ENCODE data around the gene RPTN. TPM values are rescaled to one million over a fixed set of nuclear protein-coding genes. Genes with fewer than 3 reads are reported as not detected.

The RPTN gene
- total RNA-seq, 4 donors from 2014 or later = 0.16 to 0.22 TPM; not detected in 2

DNA sequence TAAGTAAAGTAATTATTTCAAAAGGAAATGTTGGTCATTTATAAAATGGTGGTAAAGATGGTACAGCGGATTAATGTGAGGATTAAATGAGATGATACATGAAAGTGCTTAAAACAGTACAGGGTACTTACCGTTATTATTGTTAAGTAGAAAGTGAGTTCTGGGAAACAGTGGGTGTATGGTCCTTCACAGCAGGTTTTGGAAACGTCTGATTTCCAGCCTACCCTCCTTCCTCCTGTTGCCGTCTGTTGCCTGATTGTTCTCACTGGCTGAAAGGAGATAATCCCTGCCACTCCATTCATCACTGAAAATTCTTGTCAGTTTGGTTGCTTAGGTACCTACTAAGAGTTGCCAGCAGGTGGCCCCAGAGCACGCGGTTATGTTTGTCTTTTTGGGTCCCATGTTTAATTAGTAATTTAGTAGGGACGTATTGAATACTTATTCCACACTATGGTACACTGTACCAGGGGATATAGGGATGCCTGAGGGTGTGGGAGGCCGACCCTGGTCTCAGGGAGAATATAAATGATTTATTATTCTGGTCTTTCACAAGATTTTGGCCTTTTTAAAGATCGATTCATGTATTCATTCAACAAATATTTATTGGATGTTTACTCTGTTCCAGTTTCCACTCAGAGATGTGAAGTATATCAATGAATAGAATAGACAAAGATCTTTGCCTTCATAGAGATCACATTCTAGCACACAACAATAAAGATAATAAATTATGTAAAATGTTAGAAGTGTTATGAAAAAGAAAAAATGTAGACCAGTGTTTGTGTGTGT, 30.8 kb upstream of the RPTN start:
- no peak for TF ChIP-seq CTCF (IDR thresholded peaks at IDR 0.05; ENCODE audit: low read depth)

DNA sequence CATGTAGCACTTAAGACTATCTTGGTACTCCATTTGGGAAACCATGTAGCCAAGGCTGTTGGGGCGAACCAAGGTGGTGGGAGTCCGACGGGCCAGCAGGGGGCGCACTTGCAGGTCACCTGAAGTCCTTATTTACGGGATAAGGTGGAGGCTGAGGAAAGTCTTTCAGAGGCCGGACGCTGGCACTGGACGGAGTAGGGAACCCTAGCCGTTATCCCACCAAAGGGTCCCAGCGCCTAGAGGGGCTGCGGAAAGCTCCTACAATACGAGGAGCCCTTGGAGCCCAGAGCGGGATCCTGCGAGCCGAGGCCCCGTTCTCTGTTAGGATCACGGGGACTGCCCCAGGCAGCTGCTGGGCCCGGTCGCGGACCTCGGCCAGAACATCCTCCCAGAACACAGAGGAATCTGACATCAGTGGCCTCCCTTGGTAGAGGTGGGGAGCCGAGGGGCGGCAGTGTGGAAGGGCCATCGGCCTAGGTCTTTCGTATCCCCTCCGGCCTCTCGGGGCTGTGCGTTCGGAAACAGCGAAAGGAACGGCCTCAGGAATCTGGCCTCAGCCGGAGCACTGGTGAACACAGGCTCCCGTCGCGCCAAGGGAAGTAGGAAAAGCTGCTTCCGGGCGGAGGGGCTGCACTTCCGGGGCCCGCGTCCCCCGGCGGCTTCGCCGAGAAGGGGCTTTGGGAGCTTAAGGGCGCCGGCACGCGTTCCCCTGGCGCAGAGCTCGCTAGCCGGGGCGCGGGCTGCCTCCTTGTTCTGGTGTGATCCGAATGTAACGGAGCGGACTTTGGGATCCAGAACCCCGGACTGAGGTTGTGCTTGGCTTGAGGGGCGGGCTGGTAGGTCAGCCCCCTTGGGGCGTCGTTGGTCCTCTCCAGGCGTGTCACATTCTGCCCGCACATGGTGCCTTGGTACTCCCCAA, 29.9 kb upstream of the RPTN start:
- TF ChIP-seq CTCF (IDR thresholded peaks at IDR 0.05; ENCODE audit: low read depth) = no peak

DNA sequence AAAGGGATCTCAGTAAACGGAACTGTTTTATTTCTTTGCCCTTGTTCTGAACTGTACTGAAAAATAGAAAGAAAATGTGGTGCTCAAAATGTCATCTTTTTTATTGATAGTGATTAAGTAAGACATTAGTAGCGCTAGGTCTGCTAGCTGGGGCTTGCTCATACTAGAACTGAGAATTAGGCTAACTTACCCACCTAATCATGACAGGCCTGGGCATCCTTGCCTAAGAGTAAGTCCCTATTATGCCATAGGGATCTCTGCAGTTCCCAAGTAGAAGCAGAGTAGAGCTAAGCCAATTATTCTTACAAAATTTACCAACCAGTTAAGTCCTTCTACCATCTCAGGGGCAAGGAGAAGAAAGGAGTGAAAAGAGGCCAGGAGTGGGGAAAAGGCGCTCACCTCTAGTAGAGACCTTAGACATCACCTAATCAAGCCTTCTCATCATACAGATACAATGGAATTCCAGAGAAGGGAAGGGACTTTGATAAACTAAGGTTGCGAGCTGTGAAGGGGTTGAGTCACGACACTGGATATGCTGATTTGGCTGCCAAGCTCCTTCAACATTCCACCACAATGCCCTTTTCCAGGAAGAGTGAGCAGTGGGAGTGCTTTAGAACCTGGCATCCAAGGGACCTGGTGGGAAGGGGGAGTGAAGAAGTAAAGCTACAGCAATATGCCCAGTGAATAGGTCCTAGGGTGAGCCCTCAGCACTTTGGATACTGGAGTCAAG, 27.7 kb upstream of the RPTN start:
- TF ChIP-seq CTCF (IDR thresholded peaks at IDR 0.05; ENCODE audit: low read depth) = no peak

GRCh38 chr1:152185544-152186391, 26.7 kb upstream of the RPTN start:
- no peak for TF ChIP-seq CTCF (IDR thresholded peaks at IDR 0.05; ENCODE audit: low read depth)

GRCh38 chr1:152182944-152183361, 23.9 kb upstream of the RPTN start:
- TF ChIP-seq CTCF (IDR thresholded peaks at IDR 0.05; ENCODE audit: low read depth) = no peak

- TF ChIP-seq CTCF (IDR thresholded peaks at IDR 0.05; ENCODE audit: low read depth) = no peak
These were observed 23.4 kb upstream of the RPTN start for GRCh38 chr1:152182431-152182830.

Measured in subcutaneous adipose tissue (tissue), 4 donors.